Measurements from ENCODE around the gene SLC37A3.

The SLC37A3 gene

DNA sequence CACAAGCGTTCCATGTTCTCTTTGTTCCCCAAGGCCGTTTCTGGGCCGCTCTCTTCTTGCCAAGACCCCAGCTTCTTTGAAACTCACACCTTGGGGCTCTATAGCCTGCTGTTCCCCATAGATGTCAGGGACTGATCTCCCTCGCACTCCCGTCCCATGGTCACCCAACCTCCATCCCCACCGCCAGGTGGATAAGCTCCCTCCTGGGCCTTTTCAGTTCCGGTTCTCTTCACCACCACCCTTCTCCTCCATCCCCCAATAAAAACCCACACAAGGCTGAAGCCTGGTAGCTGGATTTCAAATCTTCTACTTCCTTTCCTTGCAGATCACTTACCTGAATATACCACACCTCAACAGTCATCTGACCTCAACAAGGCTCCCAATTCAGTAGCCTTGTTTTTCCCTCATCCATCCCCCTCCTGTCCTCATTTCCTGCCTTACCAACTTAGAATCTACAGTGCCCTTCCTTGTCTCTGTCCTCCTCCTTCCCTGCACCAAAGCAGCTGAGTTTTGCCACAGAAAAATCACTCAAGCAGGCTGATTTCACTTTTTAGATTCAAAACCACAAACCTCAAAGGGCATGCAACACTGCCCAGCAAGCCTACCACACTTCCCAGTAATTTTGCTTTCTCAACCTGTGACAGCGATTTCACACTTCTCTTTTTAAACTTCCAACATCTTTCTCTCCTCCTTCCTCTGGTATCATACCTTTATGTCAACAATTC lies 7.7 kb downstream of the SLC37A3 start:
- in situ Hi-C loops (cut with HindIII; ENCODE audit: low sequenced_read_pairs), result no loop called here
- DNase-seq (ENCODE audit: low read depth), result peak; percentile 36
- TF ChIP-seq, protein P1, sequence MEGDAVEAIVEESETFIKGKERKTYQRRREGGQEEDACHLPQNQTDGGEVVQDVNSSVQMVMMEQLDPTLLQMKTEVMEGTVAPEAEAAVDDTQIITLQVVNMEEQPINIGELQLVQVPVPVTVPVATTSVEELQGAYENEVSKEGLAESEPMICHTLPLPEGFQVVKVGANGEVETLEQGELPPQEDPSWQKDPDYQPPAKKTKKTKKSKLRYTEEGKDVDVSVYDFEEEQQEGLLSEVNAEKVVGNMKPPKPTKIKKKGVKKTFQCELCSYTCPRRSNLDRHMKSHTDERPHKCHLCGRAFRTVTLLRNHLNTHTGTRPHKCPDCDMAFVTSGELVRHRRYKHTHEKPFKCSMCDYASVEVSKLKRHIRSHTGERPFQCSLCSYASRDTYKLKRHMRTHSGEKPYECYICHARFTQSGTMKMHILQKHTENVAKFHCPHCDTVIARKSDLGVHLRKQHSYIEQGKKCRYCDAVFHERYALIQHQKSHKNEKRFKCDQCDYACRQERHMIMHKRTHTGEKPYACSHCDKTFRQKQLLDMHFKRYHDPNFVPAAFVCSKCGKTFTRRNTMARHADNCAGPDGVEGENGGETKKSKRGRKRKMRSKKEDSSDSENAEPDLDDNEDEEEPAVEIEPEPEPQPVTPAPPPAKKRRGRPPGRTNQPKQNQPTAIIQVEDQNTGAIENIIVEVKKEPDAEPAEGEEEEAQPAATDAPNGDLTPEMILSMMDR (IDR thresholded peaks at IDR 0.05; ENCODE audit: low read depth, low read length, missing control alignments), result no peak
- no peak overlapping the region for H3K4me3 ChIP-seq (ENCODE audit: low read depth, low read length)

DNA sequence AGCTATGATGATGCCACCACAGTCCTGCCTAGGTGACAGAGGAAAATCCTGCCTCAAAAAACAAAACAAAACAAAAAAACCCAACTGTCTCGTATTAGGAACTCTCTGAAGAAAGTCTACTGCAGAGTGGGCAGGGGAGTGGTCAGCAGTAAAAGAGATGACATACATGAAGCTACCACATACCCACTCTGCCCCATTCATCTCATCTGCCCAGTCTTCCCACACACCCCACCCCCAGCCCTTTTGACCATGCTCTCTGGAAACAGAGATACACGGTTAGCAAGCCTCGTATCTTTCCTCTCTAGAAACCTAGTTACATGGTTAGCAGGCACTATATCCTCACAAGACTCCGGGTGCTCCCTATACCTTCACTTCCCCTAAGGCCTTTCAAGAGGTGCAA lies 8.3 kb downstream of the SLC37A3 start:
- TF ChIP-seq, protein P1 (IDR thresholded peaks at IDR 0.05; ENCODE audit: low read depth, low read length, missing control alignments), result no peak
- in situ Hi-C loops (cut with HindIII; ENCODE audit: low sequenced_read_pairs), result no loop called here
- DNase-seq (ENCODE audit: low read depth), result no peak
- no peak overlapping the region for H3K4me3 ChIP-seq (ENCODE audit: low read depth, low read length)

DNA sequence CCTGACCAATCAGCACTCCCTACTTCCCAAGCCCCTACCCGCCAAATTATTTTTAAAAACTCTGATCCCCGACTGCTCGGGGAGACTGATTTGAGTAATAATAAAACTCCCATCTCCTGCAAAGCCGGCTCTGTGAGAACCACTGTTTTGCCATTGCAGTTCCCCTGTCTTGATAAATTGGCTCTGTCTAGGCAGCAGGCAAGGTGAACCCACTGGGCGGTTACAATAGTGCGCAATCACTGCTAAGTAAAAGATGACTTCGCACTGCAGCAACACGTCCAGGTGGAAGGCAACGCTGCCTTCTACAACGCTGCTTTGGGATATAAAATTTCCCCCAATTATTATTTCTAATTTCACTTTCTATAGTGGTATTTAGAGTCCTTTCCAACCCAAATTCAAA lies 8.9 kb downstream of the SLC37A3 start:
- no peak overlapping the region for H3K4me3 ChIP-seq (ENCODE audit: low read depth, low read length)
- DNase-seq (ENCODE audit: low read depth), result no peak
- TF ChIP-seq, protein P1 (IDR thresholded peaks at IDR 0.05; ENCODE audit: low read depth, low read length, missing control alignments), result no peak
- in situ Hi-C loops (cut with HindIII; ENCODE audit: low sequenced_read_pairs), result no loop called here

DNA sequence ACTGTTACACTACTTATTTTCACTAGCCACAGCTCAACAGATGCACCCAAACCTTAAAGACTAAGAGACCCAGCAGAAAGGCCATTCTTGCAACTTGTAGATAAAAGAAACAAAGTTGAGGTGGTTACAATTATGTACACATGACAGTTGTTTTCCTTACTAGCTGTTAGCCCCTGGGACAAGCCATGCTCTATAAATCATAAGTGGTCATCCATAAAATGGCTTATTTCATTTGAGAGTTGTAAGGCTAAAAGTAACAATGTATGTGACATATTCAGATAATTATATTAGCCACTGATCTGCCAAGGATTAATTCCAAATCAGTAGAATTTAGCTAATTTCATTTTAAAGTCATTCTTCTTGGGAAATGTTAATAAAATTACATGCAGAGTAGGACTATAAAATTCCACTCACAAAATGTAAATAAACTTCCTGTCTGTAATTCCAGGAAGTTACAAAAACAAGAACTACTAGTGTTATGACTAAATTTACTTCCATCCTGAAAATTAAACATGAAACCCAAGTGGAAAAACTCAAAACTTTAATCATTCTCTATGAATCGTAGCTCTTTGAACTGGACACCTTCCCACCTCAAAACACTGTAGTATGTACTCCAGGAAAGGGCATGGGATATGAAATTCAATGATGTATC lies 13.3 kb downstream of the SLC37A3 start:
- no peak overlapping the region for H3K4me3 ChIP-seq (ENCODE audit: low read depth, low read length)
- TF ChIP-seq, protein P1 (IDR thresholded peaks at IDR 0.05; ENCODE audit: low read depth, low read length, missing control alignments), result no peak
- no peak for DNase-seq (ENCODE audit: low read depth)
- in situ Hi-C loops (cut with HindIII; ENCODE audit: low sequenced_read_pairs), result no loop called here

DNA sequence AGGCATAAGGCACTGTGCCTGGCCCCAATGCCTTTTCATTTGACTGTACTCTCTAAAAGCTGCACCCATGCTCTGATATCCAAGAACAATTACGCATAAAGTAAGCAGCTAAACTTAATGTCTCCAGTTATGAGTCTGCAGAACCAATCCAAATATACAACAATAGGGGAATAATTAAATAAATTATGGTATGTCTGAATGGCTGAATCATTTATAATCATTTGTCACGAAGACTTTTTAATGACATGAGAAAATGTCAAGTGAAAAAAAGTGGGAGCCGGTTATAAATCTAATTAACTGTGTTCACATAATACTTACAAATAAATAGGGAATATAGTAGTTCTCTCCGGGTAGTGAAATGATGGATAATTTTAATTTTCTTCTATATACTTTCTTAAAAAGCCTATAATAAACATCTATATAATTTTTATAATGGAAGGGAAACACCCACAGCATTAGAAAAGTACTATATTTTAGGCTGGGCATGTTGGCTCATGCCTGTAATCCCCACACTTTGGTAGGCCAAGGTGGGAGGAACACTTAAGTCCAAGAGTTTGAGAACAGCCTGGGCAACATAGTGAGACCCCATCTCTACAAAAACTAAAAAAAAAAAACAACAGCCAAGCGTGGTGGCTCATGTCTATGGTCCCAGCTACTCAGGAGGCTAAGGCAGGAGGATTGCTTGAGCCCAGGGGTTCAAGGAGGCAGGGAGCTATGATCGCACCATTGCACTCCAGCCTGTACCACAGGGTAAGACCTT lies 14.2 kb downstream of the SLC37A3 start:
- H3K4me3 ChIP-seq (ENCODE audit: low read depth, low read length), result no peak overlapping the region
- in situ Hi-C loops (cut with HindIII; ENCODE audit: low sequenced_read_pairs), result no loop called here
- DNase-seq (ENCODE audit: low read depth), result no peak
- TF ChIP-seq, protein P1 (IDR thresholded peaks at IDR 0.05; ENCODE audit: low read depth, low read length, missing control alignments), result no peak

DNA sequence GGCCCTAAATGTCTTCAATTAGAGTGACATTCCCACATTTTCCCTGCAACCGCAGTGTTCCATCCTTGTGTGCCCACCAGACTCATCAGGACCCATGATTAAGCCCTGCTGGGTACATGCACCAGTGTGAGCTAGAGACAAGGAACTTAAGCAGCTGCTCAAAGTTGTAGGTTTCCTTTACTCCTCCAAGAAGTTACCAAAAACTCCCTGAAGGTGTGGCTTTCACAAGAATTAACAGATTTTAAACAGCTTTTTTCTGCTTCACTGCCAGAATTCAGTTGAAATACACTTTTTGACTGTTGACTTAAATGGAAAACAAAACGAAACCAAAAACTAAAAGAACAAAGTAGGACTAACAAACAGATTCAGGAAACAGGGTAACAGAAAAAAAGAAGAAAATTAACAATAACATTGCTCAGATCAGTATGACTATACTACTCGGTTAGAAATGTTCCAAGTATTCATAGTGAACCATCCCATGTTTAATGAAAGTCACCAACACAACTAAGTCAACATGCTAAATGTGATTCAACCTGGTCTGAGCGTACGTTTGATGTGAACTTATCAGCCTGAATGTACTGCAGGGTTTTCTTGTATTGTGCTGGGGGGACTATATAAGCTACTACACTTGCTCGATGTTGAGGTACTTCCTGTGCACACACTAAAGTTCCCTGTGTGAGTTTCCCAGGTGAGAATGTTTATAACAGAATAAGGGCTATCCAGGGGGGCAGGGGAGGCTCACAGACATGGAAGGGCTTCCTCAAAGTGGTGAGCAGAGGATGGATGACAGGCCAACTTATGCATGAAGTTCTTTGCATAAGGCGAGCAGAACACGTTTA lies 22.2 kb downstream of the SLC37A3 start:
- TF ChIP-seq, protein P1 (IDR thresholded peaks at IDR 0.05; ENCODE audit: low read depth, low read length, missing control alignments), result no peak
- DNase-seq (ENCODE audit: low read depth), result no peak
- in situ Hi-C loops (cut with HindIII; ENCODE audit: low sequenced_read_pairs), result no loop called here
- H3K4me3 ChIP-seq (ENCODE audit: low read depth, low read length), result no peak overlapping the region
